Heart left ventricle (tissue), 13 donors: ENCODE measurements around the gene FUCA1.

ENCODE experiments used
- POLR2A ChIP-seq, 2 donors: fragments of 450-650 bp; IDR thresholded peaks; one replicate each; pipeline ENCODE4 v1.6.1; 2017; ENCODE audit warnings: antibody characterized with exemption in 2 of 2, mild to moderate bottlenecking in 2 of 2, moderate library complexity in 2 of 2
- TF ChIP-seq, protein P1 (sequence below), 12 donors: fragments of 200-600 bp; sonication (generic) in 4 of 12; IDR thresholded peaks; one replicate each; pipeline versions ENCODE4 v1.5.0 to v1.8.0; 2018 to 2022; ENCODE audit warnings: antibody characterized with exemption in 12 of 12, mild to moderate bottlenecking in 5 of 12
- donor health status: ischemic (EF 13 %, LVEDD 7.1; RV severe dilation, severe dysfunction).
- donor health status: DM: no; HTN: yes; CAD: no.
- donor health status: DM: no; HTN: no; CAD: no.
- donor health status: ischemic (EF 25% LVEDD 6.9; RV normal size, moderate dysfunction).
- donor health status: ischemic (EF 25% LVEDD 5.7; RV mildly dilated, moderate dysfunction).
- donor health status: ischemic (EF 35%, LVEDD 5.7; RV mildly dilated, moderate dysfunction).
- donor health status: nonischemic (EF 11% LVEDD 7.7; RV severe dilation, severe dysfunction).
- donor health status: DM: yes; HTN: yes; CAD: no.
- donor health status: PGD.
- donor health status: ischemic (EF 29% LVEDD 5.4; RV normal size, mild dysfunction).
- donor health status: nonischemic (EF 23%, LVEDD 6.1; RV moderate dilation, normal function).

DNA sequence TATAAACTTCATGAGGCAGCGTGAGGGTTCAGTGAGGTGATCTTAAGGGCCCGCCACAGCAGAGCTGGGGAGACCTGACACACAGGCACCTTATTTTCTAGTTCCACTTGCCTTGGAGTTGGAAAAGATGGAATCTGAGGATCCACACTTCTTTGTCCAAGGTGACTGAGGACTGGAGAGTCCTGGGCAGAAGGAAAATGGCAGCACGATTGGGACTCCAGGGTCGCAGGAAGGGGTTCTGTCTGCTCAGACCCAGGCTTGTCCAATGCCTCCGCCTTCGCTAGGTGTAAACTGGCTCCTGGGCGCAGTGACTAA lies 68.9 kb downstream of the FUCA1 start:
- TF ChIP-seq, protein P1, sequence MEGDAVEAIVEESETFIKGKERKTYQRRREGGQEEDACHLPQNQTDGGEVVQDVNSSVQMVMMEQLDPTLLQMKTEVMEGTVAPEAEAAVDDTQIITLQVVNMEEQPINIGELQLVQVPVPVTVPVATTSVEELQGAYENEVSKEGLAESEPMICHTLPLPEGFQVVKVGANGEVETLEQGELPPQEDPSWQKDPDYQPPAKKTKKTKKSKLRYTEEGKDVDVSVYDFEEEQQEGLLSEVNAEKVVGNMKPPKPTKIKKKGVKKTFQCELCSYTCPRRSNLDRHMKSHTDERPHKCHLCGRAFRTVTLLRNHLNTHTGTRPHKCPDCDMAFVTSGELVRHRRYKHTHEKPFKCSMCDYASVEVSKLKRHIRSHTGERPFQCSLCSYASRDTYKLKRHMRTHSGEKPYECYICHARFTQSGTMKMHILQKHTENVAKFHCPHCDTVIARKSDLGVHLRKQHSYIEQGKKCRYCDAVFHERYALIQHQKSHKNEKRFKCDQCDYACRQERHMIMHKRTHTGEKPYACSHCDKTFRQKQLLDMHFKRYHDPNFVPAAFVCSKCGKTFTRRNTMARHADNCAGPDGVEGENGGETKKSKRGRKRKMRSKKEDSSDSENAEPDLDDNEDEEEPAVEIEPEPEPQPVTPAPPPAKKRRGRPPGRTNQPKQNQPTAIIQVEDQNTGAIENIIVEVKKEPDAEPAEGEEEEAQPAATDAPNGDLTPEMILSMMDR (IDR thresholded peaks at IDR 0.05): no peak
- TF ChIP-seq POLR2A (IDR thresholded peaks at IDR 0.05): no peak
